22Rv1 (cell line): ENCODE measurements around the gene CEP85.
A peak's percentile ranks its signal among the peaks of the same experiment; 100 is the strongest.

Experiments used
- CTCF ChIP-seq: fragments of 450-650 bp; IDR thresholded peaks from 2 replicates; pipeline ENCODE4 v1.5.1; 2017; ENCODE audit warnings: mild to moderate bottlenecking
- ZFX ChIP-seq: fragments of 450-650 bp; IDR thresholded peaks from 2 replicates; pipeline ENCODE4 v1.6.1; 2017; ENCODE audit warnings: antibody characterized with exemption, borderline replicate concordance

- TF ChIP-seq CTCF = peak; percentile 98
- TF ChIP-seq ZFX = no peak
Measured at GRCh38 chr1:26233903-26234643, at the start of gene CEP85.
